Neuron (in vitro differentiated cells): ENCODE results near the gene FCHSD1.

ENCODE experiments used
- H2AFZ ChIP-seq: one replicate; pipeline ENCODE4 v1.6.1; 2013; ENCODE audit warnings: low read depth, mild to moderate bottlenecking, inconsistent platforms, low read length, moderate library complexity
- H3K27me3 ChIP-seq: one replicate; pipeline ENCODE4 v1.6.1; 2013; ENCODE audit warnings: low read length; ENCODE audit not compliant: insufficient read depth
- H3K36me3 ChIP-seq: one replicate; pipeline ENCODE4 v1.6.1; 2013; ENCODE audit warnings: low read length; ENCODE audit not compliant: insufficient read depth
- H3K4me1 ChIP-seq: one replicate; pipeline ENCODE4 v1.6.1; 2013; ENCODE audit warnings: low read length; ENCODE audit not compliant: insufficient read depth
- H3K4me3 ChIP-seq: 2 replicates; pipeline ENCODE4 v1.5.1; 2013; ENCODE audit warnings: mild to moderate bottlenecking, low read length, moderate library complexity
- H3K9me3 ChIP-seq: one replicate; pipeline ENCODE4 v1.6.1; 2013; ENCODE audit warnings: low read length

FCHSD1 gene

GRCh38 chr5:141647242-141647641 is 4.0 kb downstream of the FCHSD1 start:
- H3K36me3 ChIP-seq = peaks cover 2% of the 10 kb centered on the region
- H3K27me3 ChIP-seq = no peaks in the 10 kb centered on the region

GRCh38 chr5:141646026-141646425 is 5.2 kb downstream of the FCHSD1 start:
- H3K9me3 ChIP-seq = no peaks in the 10 kb centered on the region
- no peaks in the 10 kb centered on the region for H3K27me3 ChIP-seq
- H3K4me3 ChIP-seq = no peak overlapping the region
- H2AFZ ChIP-seq = no peak overlapping the region
- peaks cover 4% of the 10 kb centered on the region for H3K36me3 ChIP-seq
- H3K4me1 ChIP-seq = no peaks in the 10 kb centered on the region

More at GRCh38 chr5:141647242-141647641, 4.0 kb downstream of the FCHSD1 start:
- Histone ChIP-seq H3K9me3 (no peaks in the 10 kb centered on the region), H2AFZ (no peak overlapping the region), H3K4me1 (no peaks in the 10 kb centered on the region), H3K4me3 (no peak overlapping the region)

GRCh38 chr5:141641634-141642267 is 9.5 kb downstream of the FCHSD1 start:
- Histone ChIP-seq H3K27me3 (no peaks in the 10 kb centered on the region), H2AFZ (no peak overlapping the region), H3K9me3 (no peaks in the 10 kb centered on the region), H3K4me1 (peaks cover 6% of the 10 kb centered on the region), H3K36me3 (peaks cover 2% of the 10 kb centered on the region), H3K4me3 (no peak overlapping the region)

- H3K4me1 ChIP-seq = peaks cover 11% of the 10 kb centered on the region
- H3K9me3 ChIP-seq = no peaks in the 10 kb centered on the region
- H3K27me3 ChIP-seq = no peaks in the 10 kb centered on the region
- H3K36me3 ChIP-seq = peaks cover 2% of the 10 kb centered on the region
- no peak overlapping the region for H2AFZ ChIP-seq
- H3K4me3 ChIP-seq = no peak overlapping the region
Measured at GRCh38 chr5:141640698-141641097, 10.5 kb downstream of the FCHSD1 start.

GRCh38 chr5:141640051-141640415 is 11.2 kb downstream of the FCHSD1 start:
- Histone ChIP-seq H3K27me3 (no peaks in the 10 kb centered on the region), H3K4me1 (peaks cover 18% of the 10 kb centered on the region), H3K4me3 (no peak overlapping the region), H3K9me3 (no peaks in the 10 kb centered on the region), H3K36me3 (peaks cover 2% of the 10 kb centered on the region), H2AFZ (no peak overlapping the region)

GRCh38 chr5:141639357-141640050 is 11.7 kb downstream of the FCHSD1 start:
- Histone ChIP-seq H3K4me1 (peaks cover 23% of the 10 kb centered on the region), H3K4me3 (no peak overlapping the region), H3K9me3 (no peaks in the 10 kb centered on the region), H3K27me3 (no peaks in the 10 kb centered on the region), H3K36me3 (peaks cover 6% of the 10 kb centered on the region), H2AFZ (no peak overlapping the region)

GRCh38 chr5:141638771-141639170 is 12.4 kb downstream of the FCHSD1 start:
- H3K27me3 ChIP-seq = no peaks in the 10 kb centered on the region
- H2AFZ ChIP-seq = no peak overlapping the region
- H3K36me3 ChIP-seq = peaks cover 6% of the 10 kb centered on the region
- H3K9me3 ChIP-seq = no peaks in the 10 kb centered on the region
- H3K4me1 ChIP-seq = peaks cover 23% of the 10 kb centered on the region
- H3K4me3 ChIP-seq = no peak overlapping the region

- Histone ChIP-seq H3K4me3 (peak overlapping the region; percentile 84), H3K9me3 (no peaks in the 10 kb centered on the region), H3K4me1 (peaks cover 23% of the 10 kb centered on the region), H3K27me3 (no peaks in the 10 kb centered on the region), H3K36me3 (peaks cover 11% of the 10 kb centered on the region), H2AFZ (peak overlapping the region; percentile 97)
Measured at GRCh38 chr5:141637767-141638419, 13.3 kb downstream of the FCHSD1 start.

- H3K36me3 ChIP-seq = peaks cover 17% of the 10 kb centered on the region
- H2AFZ ChIP-seq = peak overlapping the region; percentile 97
- peak overlapping the region; percentile 84 for H3K4me3 ChIP-seq
- no peaks in the 10 kb centered on the region for H3K9me3 ChIP-seq
- peaks cover 23% of the 10 kb centered on the region for H3K4me1 ChIP-seq
- H3K27me3 ChIP-seq = no peaks in the 10 kb centered on the region
Measured at GRCh38 chr5:141637123-141637766, 14.0 kb downstream of the FCHSD1 start.

- Histone ChIP-seq H3K4me1 (peaks cover 23% of the 10 kb centered on the region), H3K36me3 (peaks cover 18% of the 10 kb centered on the region), H2AFZ (peak within 1 kb of the TSS; percentile 97), H3K9me3 (no peaks in the 10 kb centered on the region), H3K4me3 (peak within 1 kb of the TSS; percentile 84), H3K27me3 (no peaks in the 10 kb centered on the region)
Measured at GRCh38 chr5:141636413-141637122, 14.7 kb downstream of the FCHSD1 start, which contains the start of the genes HDAC3 and RELL2. Gene HDAC3, minus strand, starts transcription at chr5:141636849. Its CDS starts 59 bp downstream, at chr5:141636790. Gene RELL2, plus strand, starts transcription at chr5:141636997. Its CDS starts 1,229 bp downstream, at chr5:141638226.

- no peaks in the 10 kb centered on the region for H3K27me3 ChIP-seq
- H3K4me3 ChIP-seq = peak overlapping the region; percentile 84
- H3K9me3 ChIP-seq = no peaks in the 10 kb centered on the region
- peaks cover 23% of the 10 kb centered on the region for H3K4me1 ChIP-seq
- peaks cover 19% of the 10 kb centered on the region for H3K36me3 ChIP-seq
- peak overlapping the region; percentile 97 for H2AFZ ChIP-seq
Measured at GRCh38 chr5:141636106-141636412, 15.2 kb downstream of the FCHSD1 start.

GRCh38 chr5:141635646-141636045 is 15.6 kb downstream of the FCHSD1 start:
- H3K36me3 ChIP-seq = peaks cover 20% of the 10 kb centered on the region
- H3K9me3 ChIP-seq = no peaks in the 10 kb centered on the region
- peaks cover 23% of the 10 kb centered on the region for H3K4me1 ChIP-seq
- H3K27me3 ChIP-seq = no peaks in the 10 kb centered on the region
- H3K4me3 ChIP-seq = peak overlapping the region; percentile 84
- no peak overlapping the region for H2AFZ ChIP-seq
